Keratinocyte (primary cell): ENCODE measurements around the gene TFRC. TPM values are rescaled to one million over a fixed set of nuclear protein-coding genes. Genes with fewer than 3 reads are reported as not detected.

Source experiments
- DNase-seq: peaks from one replicate; pipeline ENCODE4 v3.0.0-alpha.2; 2011; ENCODE audit warnings: low read depth, missing footprints, low spot score
- FAIRE-seq: peaks from 2 replicates; lab custom pipeline; 2011; peaks lifted over from hg19 to GRCh38; lab: Jason Lieb, UNC
- H2AFZ ChIP-seq: 2 replicates; pipeline ENCODE4 v1.6.0; 2012; ENCODE audit warnings: low read length, control low read depth, inconsistent platforms; ENCODE audit not compliant: control insufficient read depth
- H3K27ac ChIP-seq: 2 replicates; pipeline ENCODE4 v1.5.1; 2011; ENCODE audit warnings: low read length; ENCODE audit not compliant: control insufficient read depth, insufficient read depth
- H3K27me3 ChIP-seq: 3 replicates; pipeline ENCODE4 v1.6.0; 2011; ENCODE audit warnings: low read length; ENCODE audit not compliant: control insufficient read depth, insufficient read depth; ENCODE audit errors: extremely low read depth
- H3K36me3 ChIP-seq, 2 experiments: 2 replicates in 1 of 2; 3 replicates in 1 of 2; pipeline ENCODE4 v1.5.1; 2011; ENCODE audit warnings: low read length in 2 of 2, mild to moderate bottlenecking in 1 of 2; ENCODE audit not compliant: control insufficient read depth in 2 of 2, insufficient read depth in 2 of 2; ENCODE audit errors: extremely low read depth in 1 of 2
- H3K4me1 ChIP-seq: 3 replicates; pipeline ENCODE4 v1.5.1; 2011; ENCODE audit warnings: low read length; ENCODE audit not compliant: control insufficient read depth, insufficient read depth; ENCODE audit errors: extremely low read depth
- H3K4me2 ChIP-seq: 3 replicates; pipeline ENCODE4 v1.6.0; 2011; ENCODE audit warnings: low read depth, low read length; ENCODE audit not compliant: control insufficient read depth, insufficient read depth; ENCODE audit errors: extremely low read depth
- H3K4me3 ChIP-seq, 3 experiments: fragments of 200-600 bp in 1 of 3; sonication (generic) in 1 of 3; 2 replicates in 2 of 3; 3 replicates in 1 of 3; pipeline ENCODE4 v1.5.1; 2011 to 2016; ENCODE audit warnings: low read length in 3 of 3, mild to moderate bottlenecking in 3 of 3, control low read depth in 2 of 3, inconsistent platforms in 1 of 3, low read depth in 1 of 3, mixed read lengths in 1 of 3, mixed run types in 1 of 3, moderate library complexity in 1 of 3; ENCODE audit not compliant: control insufficient read depth in 2 of 3, insufficient read depth in 2 of 3; ENCODE audit errors: extremely low read depth in 1 of 3
- H3K79me2 ChIP-seq: 2 replicates; pipeline ENCODE4 v1.6.0; 2012; ENCODE audit warnings: low read length; ENCODE audit not compliant: control insufficient read depth, insufficient read depth
- H3K9ac ChIP-seq: 3 replicates; pipeline ENCODE4 v1.6.0; 2011; ENCODE audit warnings: low read length; ENCODE audit not compliant: control insufficient read depth, insufficient read depth; ENCODE audit errors: extremely low read depth
- H3K9me1 ChIP-seq: 3 replicates; pipeline ENCODE4 v1.6.0; 2011; ENCODE audit warnings: low read length; ENCODE audit not compliant: control insufficient read depth, insufficient read depth; ENCODE audit errors: extremely low read depth
- H3K9me3 ChIP-seq: 2 replicates; pipeline ENCODE4 v1.5.1; 2012; ENCODE audit warnings: low read depth, low read length; ENCODE audit not compliant: control insufficient read depth
- H4K20me1 ChIP-seq: 3 replicates; pipeline ENCODE4 v1.6.0; 2011; ENCODE audit warnings: low read length; ENCODE audit not compliant: control insufficient read depth, insufficient read depth; ENCODE audit errors: extremely low read depth
- CTCF ChIP-seq, 3 experiments: IDR thresholded peaks in 1 of 3; conservative IDR thresholded peaks in 1 of 3; optimal IDR thresholded peaks in 1 of 3; 2 replicates in 2 of 3; 3 replicates in 1 of 3; pipeline versions ENCODE3 to v1.5.1; 2011; ENCODE audit warnings: low read length in 3 of 3, mild to moderate bottlenecking in 3 of 3, moderate library complexity in 2 of 3, control low read depth in 1 of 3, inconsistent platforms in 1 of 3; ENCODE audit not compliant: insufficient read depth in 2 of 3; ENCODE audit errors: extremely low read depth in 1 of 3
- EZH2 ChIP-seq: IDR thresholded peaks from one replicate; pipeline ENCODE4 v1.6.1; 2012; ENCODE audit warnings: inconsistent platforms, mild to moderate bottlenecking, low read length, moderate library complexity
- dilution Hi-C: fragments of 300-500 bp; cut with MboI; formaldehyde crosslinking; loops from one replicate; pipeline ENCODE4 v1.7.0; 2020; ENCODE audit warnings: low sequenced_read_pairs; ENCODE audit not compliant: extremely low pct_ligation_motif_present
- polyA plus RNA-seq, 5 experiments: library from polyadenylated mRNA; depleted of rRNA in 3 of 5; stranded (reverse) in 3 of 5; stranded (forward) in 1 of 5; unstranded in 1 of 5; fragments of >200 nt; gene quantifications; 1 replicate in 1 of 5; 2 replicates in 3 of 5; 3 replicates in 1 of 5; pipeline versions ENCODE4 v1.2.1 to v1.2.3, GENCODE V29; 2011 to 2012; ENCODE audit warnings: missing spikeins in 2 of 5, low read depth in 1 of 5, low replicate concordance in 1 of 5

Gene TFRC
- polyA plus RNA-seq, 1 donor (not counting 4 experiments of a cell fraction or from before 2014, with no cell fraction given) = 109 TPM

DNA sequence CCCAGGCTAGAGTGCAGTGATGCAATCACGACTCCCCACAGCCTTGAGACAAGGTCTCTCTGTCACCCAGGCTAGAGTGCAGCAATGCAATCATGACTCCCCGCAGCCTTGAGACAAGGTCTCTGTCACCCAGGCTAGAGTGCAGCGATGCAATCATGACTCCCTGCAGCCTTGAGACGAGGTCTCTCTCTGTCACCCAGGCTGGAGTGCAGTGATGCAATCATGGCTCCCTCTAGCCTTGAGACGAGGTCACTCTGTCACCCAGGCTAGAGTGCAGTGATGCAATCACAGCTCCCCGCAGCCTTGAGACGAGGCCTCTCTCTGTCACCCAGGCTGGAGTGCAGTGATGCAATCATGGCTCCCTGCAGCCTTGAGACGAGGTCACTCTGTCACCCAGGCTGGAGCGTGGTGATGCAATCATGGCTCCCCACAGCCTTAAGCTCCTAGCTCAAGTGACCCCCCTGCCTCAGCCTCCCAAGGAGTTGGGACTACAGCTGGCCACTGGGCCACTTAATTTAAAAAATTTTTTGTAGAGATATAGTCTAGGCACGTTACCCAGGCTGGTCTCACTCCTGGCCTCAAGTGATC lies 26.1 kb downstream of the TFRC start:
- dilution Hi-C loops = no loop called here
- H3K9me3 ChIP-seq = no peaks in the 10 kb centered on the region
- no peaks in the 10 kb centered on the region for H3K27me3 ChIP-seq
- no peak for TF ChIP-seq CTCF (optimal IDR thresholded peaks at IDR 0.05 in 1 of 3, IDR thresholded peaks at IDR 0.05 in 1 of 3, conservative IDR thresholded peaks at IDR 0.05 in 1 of 3; ENCODE audit: extremely low read depth in 1 of 3, insufficient read depth in 2 of 3, low read length in 3 of 3)
- TF ChIP-seq EZH2 = no peak
- DNase-seq (no peak), FAIRE-seq (no peak)
- H2AFZ ChIP-seq = no peak overlapping the region
- H4K20me1 ChIP-seq = no peaks in the 10 kb centered on the region
- no peak overlapping the region for H3K4me3 ChIP-seq
- H3K79me2 ChIP-seq = no peaks in the 10 kb centered on the region
- no peak overlapping the region for H3K4me2 ChIP-seq
- H3K27ac ChIP-seq = no peak overlapping the region
- H3K36me3 ChIP-seq = peaks cover 47 to 49% of the 10 kb centered on the region in 2 experiments
- H3K9ac ChIP-seq = no peak overlapping the region
- H3K9me1 ChIP-seq = no peaks in the 10 kb centered on the region
- H3K4me1 ChIP-seq = no peaks in the 10 kb centered on the region

- no peak overlapping the region for H3K9ac ChIP-seq
- H3K4me3 ChIP-seq = no peak overlapping the region
- TF ChIP-seq CTCF (optimal IDR thresholded peaks at IDR 0.05 in 1 of 3, IDR thresholded peaks at IDR 0.05 in 1 of 3, conservative IDR thresholded peaks at IDR 0.05 in 1 of 3; ENCODE audit: extremely low read depth in 1 of 3, insufficient read depth in 2 of 3, low read length in 3 of 3) (no peak), EZH2 (no peak)
- H3K4me1 ChIP-seq = no peaks in the 10 kb centered on the region
- peaks cover 48 to 50% of the 10 kb centered on the region in 2 experiments for H3K36me3 ChIP-seq
- no peaks in the 10 kb centered on the region for H3K27me3 ChIP-seq
- H3K9me3 ChIP-seq = no peaks in the 10 kb centered on the region
- H3K79me2 ChIP-seq = no peaks in the 10 kb centered on the region
- no peaks in the 10 kb centered on the region for H3K9me1 ChIP-seq
- dilution Hi-C loops = no loop called here
- H3K4me2 ChIP-seq = no peak overlapping the region
- no peak for DNase-seq
- no peak overlapping the region for H2AFZ ChIP-seq
- no peak for FAIRE-seq
- H4K20me1 ChIP-seq = no peaks in the 10 kb centered on the region
- no peak overlapping the region for H3K27ac ChIP-seq
These were observed 26.6 kb downstream of the TFRC start for GRCh38 chr3:196055240-196055639.
